ENCODE results near the gene EYS.

- TF ChIP-seq CTCF (IDR thresholded peaks at IDR 0.05; ENCODE audit: low read length) (no peak), EZH2phosphoT487 (IDR thresholded peaks at IDR 0.05; ENCODE audit: low read length) (no peak), EZH2 (optimal IDR thresholded peaks at IDR 0.05; ENCODE audit: low read depth, low read length) (no peak)
Observed at GRCh38 chr6:63742060-63742459, 1965.0 kb downstream of the EYS start.

Data from MM.1S (cell line).